K562 (cell line): Measurements from ENCODE around the gene C19orf85. TPM values are rescaled to one million over a fixed set of nuclear protein-coding genes. Genes with fewer than 3 reads are reported as not detected.

Experiments used
- ATF3 ChIP-seq, 2 experiments: fragments of 450-650 bp in 1 of 2; sonication (generic) in 1 of 2; formaldehyde crosslinking in 1 of 2; IDR thresholded peaks in 1 of 2; conservative IDR thresholded peaks in 1 of 2; 2 replicates each; pipeline versions ENCODE4 v1.6.1 to v1.8.1; 2016 to 2023; ENCODE audit warnings: mild to moderate bottlenecking in 2 of 2, moderate library complexity in 2 of 2, inconsistent platforms in 1 of 2, missing genetic modification reagents in 1 of 2
- CHD7 ChIP-seq: fragments of 200-600 bp; sonication (generic); IDR thresholded peaks from one replicate; pipeline ENCODE4 v1.6.1; 2012; ENCODE audit warnings: mild to moderate bottlenecking, low read depth, low read length, inconsistent platforms
- CTCFL ChIP-seq: IDR thresholded peaks from 2 replicates; pipeline ENCODE4 v1.6.1; 2011; ENCODE audit warnings: borderline replicate concordance, low read depth, mild to moderate bottlenecking, moderate library complexity, low read length; ENCODE audit not compliant: insufficient read depth, poor library complexity, severe bottlenecking
- HDAC6 ChIP-seq: IDR thresholded peaks from 2 replicates; pipeline ENCODE4 v1.6.1; 2012; ENCODE audit warnings: low read depth, mild to moderate bottlenecking, control low read depth, inconsistent platforms, low read length, moderate library complexity
- MECOM ChIP-seq: fragments of 250-450 bp; sonication (Bioruptor Pico); IDR thresholded peaks from 2 replicates; pipeline ENCODE4 v1.8.0; 2022; ENCODE audit warnings: inconsistent platforms
- MYNN ChIP-seq, 2 experiments: sonication (generic); formaldehyde crosslinking in 1 of 2; IDR thresholded peaks; 2 replicates each; pipeline versions ENCODE4 v1.5.0 to v1.6.1; 2016 to 2020; ENCODE audit warnings: antibody characterized with exemption in 1 of 2, missing genetic modification reagents in 1 of 2
- NFIC ChIP-seq: fragments of 450-650 bp; IDR thresholded peaks from 2 replicates; pipeline ENCODE4 v1.6.1; 2017; ENCODE audit warnings: mild to moderate bottlenecking, inconsistent platforms
- SMARCE1 ChIP-seq: fragments of 450-650 bp; IDR thresholded peaks from 2 replicates; pipeline ENCODE4 v1.7.1; 2016; ENCODE audit warnings: mild to moderate bottlenecking
- XRCC5 ChIP-seq: fragments of 200-400 bp; formaldehyde crosslinking; IDR thresholded peaks from 2 replicates; pipeline ENCODE4 v1.6.1; 2017; ENCODE audit warnings: low read depth, mild to moderate bottlenecking, low read length
- ZBTB7A ChIP-seq: IDR thresholded peaks from 2 replicates; pipeline ENCODE4 v1.6.1; 2011; ENCODE audit warnings: low read depth, mild to moderate bottlenecking, low read length, moderate library complexity, borderline replicate concordance; ENCODE audit not compliant: control insufficient read depth
- ZNF408 ChIP-seq: fragments of 250-450 bp; sonication (Bioruptor Pico); IDR thresholded peaks from 2 replicates; pipeline ENCODE4 v1.4.0; 2020; ENCODE audit warnings: low read depth, mild to moderate bottlenecking, moderate library complexity
- polyA plus RNA-seq, 8 experiments: library from polyadenylated mRNA; depleted of rRNA in 4 of 8; stranded (reverse) in 5 of 8; unstranded in 3 of 8; fragments of >200 nt; fragmentation: Nextera tagmentation in 2 of 8; fragmentation: Illumina TruSeq in 1 of 8; extraction: Ambion mirVana in 2 of 8; extraction: Trizol in 1 of 8; gene quantifications; 2 replicates each; pipeline versions ENCODE4 v1.2.1 to v1.2.3, GENCODE V29; 2011 to 2014; ENCODE audit warnings: inconsistent platforms in 1 of 8, missing spikeins in 1 of 8
- total RNA-seq, 7 experiments: library from RNA; depleted of rRNA in 6 of 7; stranded (reverse); fragments of >200 nt in 6 of 7; fragmentation: Illumina TruSeq in 2 of 7; extraction: Trizol in 2 of 7; gene quantifications; 2 replicates each; pipeline versions ENCODE4 v1.2.1 to v1.2.3, GENCODE V29; 2011 to 2021; ENCODE audit warnings: low replicate concordance in 1 of 7

C19orf85 gene
- total and polyA plus RNA-seq, 9 of the 15 experiments (the other 6 are each of a cell fraction or from before 2014, with no cell fraction given) = not detected

GRCh38 chr19:55476100-55476775 is 11.7 kb upstream of the C19orf85 start, which contains the start of gene ZNF628 (continued):
- TF ChIP-seq CHD7 = no peak
- TF ChIP-seq HDAC6 = no peak
- no peak for TF ChIP-seq MYNN (IDR thresholded peaks at IDR 0.05)
- no peak for TF ChIP-seq MYNN (CRISPR knock-in tag; IDR thresholded peaks at IDR 0.05)
- no peak for TF ChIP-seq ZNF408 (CRISPR knock-in tag)
- TF ChIP-seq CTCFL = no peak
- 0 out of 2 replicates have a peak, but pooled peaks have one; percentile 64 for TF ChIP-seq MECOM (CRISPR knock-in tag)
- peak; percentile 83 for TF ChIP-seq NFIC
- TF ChIP-seq ATF3 (IDR thresholded peaks at IDR 0.05) = no peak
- TF ChIP-seq ATF3 (CRISPR knock-in tag; conservative IDR thresholded peaks at IDR 0.05) = no peak
- 0 out of 2 replicates have a peak, but pooled peaks have one; percentile 49 for TF ChIP-seq XRCC5
- no peak for TF ChIP-seq SMARCE1
- TF ChIP-seq ZBTB7A = 0 out of 2 replicates have a peak, but pooled peaks have one; percentile 26
